HEK293 (cell line): ENCODE measurements around the gene MATCAP1.

Experiments
- CTCF ChIA-PET: fragments of 350-600 bp; formaldehyde crosslinking; extraction: SDS; loops from one replicate; lab custom pipeline; 2021; ENCODE audit warnings: antibody characterized with exemption; lab: Yijun Ruan, JAX
- POLR2A ChIA-PET: fragments of 300-600 bp; formaldehyde crosslinking; extraction: SDS; loops from one replicate; lab custom pipeline; 2020; ENCODE audit warnings: antibody characterized with exemption, inconsistent platforms; lab: Yijun Ruan, JAX
- H3K27ac ChIP-seq: fragments of 200-500 bp; sonication (Bioruptor generic); 2 replicates; pipeline ENCODE4 v1.5.1; 2014; ENCODE audit warnings: low read depth, low read length, control low read depth, inconsistent platforms; ENCODE audit errors: extremely low read depth
- H3K36me3 ChIP-seq, 2 experiments: fragments of 200-500 bp in 1 of 2; sonication (Bioruptor generic) in 1 of 2; 1 replicate in 1 of 2; 2 replicates in 1 of 2; pipeline ENCODE4 v1.5.1; 2014 to 2017; ENCODE audit warnings: inconsistent platforms in 2 of 2, low read length in 2 of 2; ENCODE audit not compliant: control insufficient read depth in 2 of 2, insufficient read depth in 1 of 2
- H3K4me1 ChIP-seq: fragments of 200-500 bp; sonication (Bioruptor generic); 2 replicates; pipeline ENCODE4 v1.5.1; 2014; ENCODE audit warnings: mild to moderate bottlenecking, low read length, inconsistent platforms; ENCODE audit not compliant: control insufficient read depth, insufficient read depth
- H3K4me3 ChIP-seq: 2 replicates; pipeline ENCODE4 v1.5.1; 2011; ENCODE audit warnings: low read depth, mild to moderate bottlenecking, control low read depth, low read length, moderate library complexity
- H3K9me3 ChIP-seq: fragments of 200-500 bp; sonication (Bioruptor generic); 2 replicates; pipeline ENCODE4 v1.5.1; 2014; ENCODE audit warnings: low read depth, low read length, inconsistent platforms; ENCODE audit not compliant: control insufficient read depth, insufficient read depth
- GLI4 ChIP-seq: fragments of 450-650 bp; formaldehyde crosslinking; IDR thresholded peaks from 2 replicates; pipeline ENCODE4 v1.5.1; 2016; ENCODE audit warnings: missing biosample characterization, missing genetic modification characterization
- GLIS1 ChIP-seq: fragments of 450-650 bp; formaldehyde crosslinking; IDR thresholded peaks from 2 replicates; pipeline ENCODE4 v1.5.1; 2016; ENCODE audit warnings: missing biosample characterization, missing genetic modification characterization
- GLIS2 ChIP-seq: fragments of 450-650 bp; formaldehyde crosslinking; IDR thresholded peaks from 2 replicates; pipeline ENCODE4 v1.5.1; 2016; ENCODE audit warnings: missing biosample characterization, missing genetic modification characterization
- KLF1 ChIP-seq: fragments of 450-650 bp; formaldehyde crosslinking; IDR thresholded peaks from 2 replicates; pipeline ENCODE4 v1.5.1; 2016; ENCODE audit warnings: missing biosample characterization, missing genetic modification characterization
- MEIS1 ChIP-seq: sonication (generic); formaldehyde crosslinking; IDR thresholded peaks from 2 replicates; pipeline ENCODE4 v1.8.1; 2022; ENCODE audit warnings: missing genetic modification reagents, mild to moderate bottlenecking, borderline replicate concordance
- OVOL3 ChIP-seq: fragments of 450-650 bp; formaldehyde crosslinking; IDR thresholded peaks from 2 replicates; pipeline ENCODE4 v1.5.1; 2016; ENCODE audit warnings: missing biosample characterization, missing genetic modification characterization
- REST ChIP-seq: fragments of 450-650 bp; formaldehyde crosslinking; IDR thresholded peaks from 2 replicates; pipeline ENCODE4 v1.5.1; 2016; ENCODE audit warnings: missing biosample characterization, missing genetic modification characterization
- ZBTB48 ChIP-seq: fragments of 450-650 bp; formaldehyde crosslinking; IDR thresholded peaks from 2 replicates; pipeline ENCODE4 v1.5.1; 2016; ENCODE audit warnings: missing biosample characterization, missing genetic modification characterization
- ZBTB7A ChIP-seq: fragments of 450-650 bp; formaldehyde crosslinking; IDR thresholded peaks from 2 replicates; pipeline ENCODE4 v1.5.1; 2016; ENCODE audit warnings: low read depth, missing biosample characterization, missing genetic modification characterization
- ZBTB8A ChIP-seq: fragments of 450-650 bp; formaldehyde crosslinking; IDR thresholded peaks from 2 replicates; pipeline ENCODE4 v1.5.1; 2016; ENCODE audit warnings: missing biosample characterization, missing genetic modification characterization
- ZNF138 ChIP-seq: fragments of 450-650 bp; formaldehyde crosslinking; IDR thresholded peaks from 2 replicates; pipeline ENCODE4 v1.5.1; 2016; ENCODE audit warnings: missing biosample characterization, missing genetic modification characterization, borderline replicate concordance
- ZNF214 ChIP-seq: fragments of 450-650 bp; formaldehyde crosslinking; IDR thresholded peaks from 2 replicates; pipeline ENCODE4 v1.5.1; 2017; ENCODE audit warnings: missing biosample characterization, mild to moderate bottlenecking, missing genetic modification characterization, borderline replicate concordance
- ZNF223 ChIP-seq: fragments of 450-650 bp; formaldehyde crosslinking; IDR thresholded peaks from 2 replicates; pipeline ENCODE4 v1.5.1; 2016; ENCODE audit warnings: missing biosample characterization, missing genetic modification characterization
- ZNF280C ChIP-seq: fragments of 450-650 bp; formaldehyde crosslinking; IDR thresholded peaks from 2 replicates; pipeline ENCODE4 v1.5.1; 2016; ENCODE audit warnings: missing biosample characterization, missing genetic modification characterization
- ZNF302 ChIP-seq: fragments of 450-650 bp; formaldehyde crosslinking; IDR thresholded peaks from 2 replicates; pipeline ENCODE4 v1.5.1; 2016; ENCODE audit warnings: missing biosample characterization, missing genetic modification characterization, low read depth
- ZNF311 ChIP-seq: fragments of 450-650 bp; formaldehyde crosslinking; IDR thresholded peaks from 2 replicates; pipeline ENCODE4 v1.5.1; 2017; ENCODE audit warnings: missing biosample characterization, missing genetic modification characterization, borderline replicate concordance
- ZNF558 ChIP-seq: fragments of 450-650 bp; formaldehyde crosslinking; IDR thresholded peaks from 2 replicates; pipeline ENCODE4 v1.5.1; 2016; ENCODE audit warnings: missing biosample characterization, missing genetic modification characterization
- ZNF561 ChIP-seq: fragments of 450-650 bp; IDR thresholded peaks from 2 replicates; pipeline ENCODE4 v1.5.1; 2018; ENCODE audit warnings: missing biosample characterization, missing genetic modification characterization, borderline replicate concordance
- ZNF596 ChIP-seq: fragments of 450-650 bp; IDR thresholded peaks from 2 replicates; pipeline ENCODE4 v1.5.0; 2018; ENCODE audit warnings: missing biosample characterization, mild to moderate bottlenecking, missing genetic modification characterization, moderate library complexity
- ZNF704 ChIP-seq: fragments of 450-650 bp; formaldehyde crosslinking; IDR thresholded peaks from 2 replicates; pipeline ENCODE4 v1.5.1; 2016; ENCODE audit warnings: missing biosample characterization, missing genetic modification characterization
- ZNF707 ChIP-seq: fragments of 450-650 bp; formaldehyde crosslinking; IDR thresholded peaks from 2 replicates; pipeline ENCODE4 v1.5.1; 2016; ENCODE audit warnings: missing biosample characterization, missing genetic modification characterization

The MATCAP1 gene

DNA sequence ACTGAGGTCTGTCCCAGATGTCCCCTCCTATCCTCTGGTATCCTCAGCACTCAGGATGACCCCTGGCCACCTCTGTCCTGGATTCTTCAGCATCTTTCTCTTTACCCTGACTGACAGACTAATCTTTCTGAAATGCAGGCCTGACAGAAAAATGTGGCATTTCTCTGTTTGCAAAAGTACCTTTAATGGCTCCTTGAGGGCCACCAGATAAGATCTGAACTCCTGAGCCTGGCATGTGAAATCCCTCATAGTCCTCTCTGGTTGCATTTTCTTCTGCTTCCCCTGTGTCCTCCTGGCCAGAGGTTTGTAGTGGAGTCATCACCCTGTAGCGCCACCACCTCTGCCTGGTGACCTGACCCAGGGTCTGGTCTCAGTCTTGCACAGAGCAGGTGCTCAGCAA lies 13.1 kb upstream of the MATCAP1 start:
- peaks cover 7% of the 10 kb centered on the region for H3K4me1 ChIP-seq
- TF ChIP-seq ZNF707 = no peak
- no peak for TF ChIP-seq GLI4 (tag by site-specific recombination)
- peaks cover 7 to 80% of the 10 kb centered on the region in 2 experiments; a peak in 2 of 3 replicates for H3K36me3 ChIP-seq
- ChIA-PET POLR2A (interaction anchor here (0.9 to 1.8 kb wide), 4 partner anchors 12 to 49 kb away, joined by 3 to 11 read pairs (median 3); partner anchors contain the start of gene TMEM208), CTCF (interaction anchor here (1.2 to 2.2 kb wide), 4 partner anchors 11 to 30 kb away, joined by 4 to 10 read pairs (median 6); partner anchors contain the start of genes MATCAP1 and TMEM208)
- no peaks in the 10 kb centered on the region for H3K9me3 ChIP-seq
- no peak overlapping the region for H3K27ac ChIP-seq
- no peak overlapping the region for H3K4me3 ChIP-seq

DNA sequence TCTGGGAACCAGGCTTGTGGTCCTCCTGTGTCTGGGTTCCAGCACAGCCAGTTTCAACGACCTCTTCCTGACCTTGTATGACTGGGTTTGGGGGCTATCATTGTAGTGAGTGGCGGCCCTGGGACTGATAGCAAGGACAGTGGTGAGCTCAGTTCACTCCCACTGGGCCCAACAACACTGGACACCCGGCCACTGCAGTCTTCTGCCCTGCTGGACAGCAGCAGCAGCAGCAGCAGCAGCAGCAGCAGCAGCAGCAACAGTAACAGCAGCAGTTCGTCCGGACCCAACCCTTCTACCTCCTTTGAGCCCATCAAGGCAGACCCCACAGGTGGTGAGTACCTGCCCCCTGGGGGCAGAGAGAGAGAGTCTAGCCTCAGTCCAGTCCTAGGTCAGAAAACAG lies 11.9 kb upstream of the MATCAP1 start:
- peaks cover 7% of the 10 kb centered on the region for H3K4me1 ChIP-seq
- no peaks in the 10 kb centered on the region for H3K9me3 ChIP-seq
- ChIA-PET CTCF (interaction anchor here (1.5 kb wide), 1 partner anchor 31 kb away, joined by 4 read pairs; the partner anchor contains the start of gene TMEM208), POLR2A (interaction anchor here (0.9 kb wide), 1 partner anchor 13 kb away, joined by 3 read pairs; no protein-coding TSS in a partner anchor)
- H3K27ac ChIP-seq = no peak overlapping the region
- H3K36me3 ChIP-seq = peaks cover 7 to 72% of the 10 kb centered on the region in 2 experiments; a peak in 2 of 3 replicates
- no peak overlapping the region for H3K4me3 ChIP-seq
- TF ChIP-seq GLIS1 (tag by site-specific recombination) = peak; percentile 45; the same call in 1 of the 2 replicates
- no peak for TF ChIP-seq OVOL3 (tag by site-specific recombination)

DNA sequence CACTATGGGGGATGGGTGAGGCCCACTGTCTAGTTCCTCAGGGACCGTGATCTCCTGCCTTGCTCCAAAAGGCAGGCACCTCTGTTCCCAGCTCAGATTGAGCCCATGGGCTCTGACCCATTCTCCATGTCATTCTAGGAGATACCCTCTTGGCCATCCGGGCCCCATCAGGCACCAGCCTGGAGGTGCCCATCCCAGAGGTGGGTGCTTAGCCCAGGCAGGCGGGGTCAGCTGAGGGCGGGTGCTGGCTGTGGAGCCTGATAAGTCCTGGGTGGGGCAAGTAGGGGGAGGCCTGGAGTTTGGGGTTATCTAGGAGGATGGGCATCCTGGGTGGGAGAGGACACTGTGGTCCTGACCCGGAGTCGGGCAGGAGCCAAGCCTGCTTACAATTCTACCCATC lies 10.5 kb upstream of the MATCAP1 start:
- no peak overlapping the region for H3K4me3 ChIP-seq
- H3K4me1 ChIP-seq = peaks cover 7% of the 10 kb centered on the region
- peak; percentile 50; the same call in 1 of the 2 replicates for TF ChIP-seq KLF1
- no peak for TF ChIP-seq ZNF596
- no peaks in the 10 kb centered on the region for H3K9me3 ChIP-seq
- CTCF ChIA-PET = interaction anchor here (0.7 kb wide), 1 partner anchor 176 kb away, joined by 3 read pairs; no protein-coding TSS in a partner anchor
- H3K36me3 ChIP-seq = peaks cover 7 to 63% of the 10 kb centered on the region in 2 experiments; a peak in 2 of 3 replicates
- no peak overlapping the region for H3K27ac ChIP-seq
- POLR2A ChIA-PET = interaction anchor here (1.3 to 1.4 kb wide), 2 partner anchors 10 to 14 kb away, joined by 3 to 4 read pairs; no protein-coding TSS in a partner anchor

DNA sequence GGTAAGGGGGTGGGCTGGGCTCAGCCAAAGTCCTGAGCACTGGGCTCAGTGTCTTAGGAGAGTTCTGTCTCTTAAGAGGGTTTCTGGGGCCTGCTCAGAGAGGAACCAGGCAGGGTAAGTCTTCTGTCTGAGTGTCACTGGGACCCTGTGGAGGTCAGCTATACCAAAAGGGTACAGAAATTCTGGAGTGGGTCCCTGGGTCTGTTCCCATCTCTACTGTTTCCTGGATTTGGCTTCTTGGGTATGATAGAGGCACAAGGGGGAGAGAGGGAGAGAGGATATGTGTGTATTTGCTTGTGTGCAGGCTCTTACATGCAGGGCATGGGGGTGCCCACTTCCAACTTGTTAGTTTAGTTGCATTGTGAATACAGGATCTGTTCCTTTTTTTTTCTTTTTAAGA lies 9.8 kb upstream of the MATCAP1 start:
- ChIA-PET POLR2A (interaction anchor here (1.3 to 1.7 kb wide), 4 partner anchors 8 to 17 kb away, joined by 4 to 5 read pairs (median 4); no protein-coding TSS in a partner anchor), CTCF (interaction anchor here (1.5 to 1.6 kb wide), 2 partner anchors 53 to 67 kb away, joined by 3 to 6 read pairs; no protein-coding TSS in a partner anchor)
- no peaks in the 10 kb centered on the region for H3K9me3 ChIP-seq
- H3K4me1 ChIP-seq = peaks cover 7% of the 10 kb centered on the region
- H3K4me3 ChIP-seq = no peak overlapping the region
- H3K27ac ChIP-seq = no peak overlapping the region
- H3K36me3 ChIP-seq = peaks cover 7 to 58% of the 10 kb centered on the region in 2 experiments; a peak in 2 of 3 replicates
- TF ChIP-seq ZNF138 (tag by site-specific recombination) (no peak), ZNF561 (no peak), ZBTB7A (tag by site-specific recombination) (no peak), ZNF311 (tag by site-specific recombination) (no peak), ZNF223 (tag by site-specific recombination) (no peak), ZBTB8A (tag by site-specific recombination) (no peak), ZNF704 (no peak), ZNF280C (tag by site-specific recombination) (no peak), MEIS1 (CRISPR knock-in tag) (no peak), ZNF558 (tag by site-specific recombination) (no peak), REST (tag by site-specific recombination) (no peak), GLIS2 (tag by site-specific recombination) (no peak), ZNF214 (tag by site-specific recombination) (no peak), ZNF302 (tag by site-specific recombination) (no peak), ZBTB48 (no peak)
